Ovary (tissue), 9 donors: ENCODE measurements around the gene CHD9. TPM values are rescaled to one million over a fixed set of nuclear protein-coding genes. Genes with fewer than 3 reads are reported as not detected.

Experiments
- DNase-seq, 5 donors: peaks; one replicate each; pipeline ENCODE4 v3.0.0-alpha.2; 2019 to 2020
- H3K27ac ChIP-seq, 2 donors: fragments of 200-600 bp; one replicate each; pipeline versions ENCODE4 v1.5.1 to v1.8.0; 2019 to 2022
- H3K27me3 ChIP-seq: fragments of 200-600 bp; one replicate; pipeline ENCODE4 v1.8.0; 2022
- H3K36me3 ChIP-seq: fragments of 200-600 bp; sonication (generic); one replicate; pipeline ENCODE4 v1.5.1; 2019
- H3K4me1 ChIP-seq: one replicate; pipeline ENCODE4 v1.8.1; 2013; ENCODE audit warnings: mild to moderate bottlenecking, moderate library complexity; ENCODE audit not compliant: insufficient read depth
- H3K4me3 ChIP-seq: fragments of 200-600 bp; sonication (generic); one replicate; pipeline ENCODE4 v1.5.1; 2017
- H3K9me3 ChIP-seq, 2 donors: fragments of 200-600 bp in 1 of 2; sonication (generic) in 1 of 2; one replicate each; pipeline versions ENCODE4 v1.5.1 to v1.8.1; 2013 to 2019; ENCODE audit warnings: mild to moderate bottlenecking in 1 of 2, moderate library complexity in 1 of 2
- CTCF ChIP-seq, 3 donors: fragments of 450-650 bp in 2 of 3; fragments of 200-600 bp in 1 of 3; IDR thresholded peaks; one replicate each; pipeline versions ENCODE4 v1.5.1 to v1.8.0; 2016 to 2022; ENCODE audit warnings: antibody characterized with exemption in 3 of 3, mild to moderate bottlenecking in 1 of 3
- EP300 ChIP-seq: sonication (generic); formaldehyde crosslinking; IDR thresholded peaks from one replicate; pipeline ENCODE4 v1.6.1; 2017; ENCODE audit warnings: antibody characterized with exemption
- POLR2A ChIP-seq: fragments of 450-650 bp; IDR thresholded peaks from one replicate; pipeline ENCODE4 v1.6.1; 2017; ENCODE audit warnings: antibody characterized with exemption, mild to moderate bottlenecking, moderate library complexity
- WGBS, 3 donors: extraction: QIAGEN DNeasy Blood & Tissue Kit in 1 of 3; methylation state at CpG; one replicate each; pipeline versions ENCODE4 v1.1.5 to v1.1.7; 2013 to 2017; 5-methylcytosine and 5-hydroxymethylcytosine counted together
- intact Hi-C, 4 donors: fragments of 100-400 bp; cut with DNase I; formaldehyde crosslinking; loops; one replicate each; pipeline versions ENCODE4 v1.11.0 to v1.15.1; 2022 to 2023
- polyA plus RNA-seq, 2 donors: library from polyadenylated mRNA; stranded (reverse); fragments of 200-250 nt in 1 of 2; fragments of 350-450 nt in 1 of 2; fragmentation: Illumina TruSeq in 1 of 2; extraction: RNeasy Lipid Tissue Mini Kit (QIAGEN cat#74804) in 1 of 2; gene quantifications; one replicate each; pipeline ENCODE4 v1.2.3, GENCODE V29; 2013 to 2014
- total RNA-seq, 7 donors: library from RNA; depleted of rRNA in 2 of 7; stranded (reverse); fragments of >200 nt in 2 of 7; fragmentation: NEBNext Ultra II Directional in 3 of 7; extraction: Animal tissue kit (Norgen Biotek cat#: 25700) in 3 of 7; gene quantifications; one replicate each; pipeline versions ENCODE4 v1.1.0 to v1.2.4, GENCODE V29; 2016 to 2023
- donor health status: DM: no; HTN: no; CAD: no; lungs with moderate emphysema.
- donor health status: DM: no; HTN: no; CAD: no.
- donor health status: Bipolar disorder and iron deficiency.
- donor health status: DM: yes; HTN: yes; CAD: no.
- donor health status: DM: no; HTN: no; CAD: no.
- donor health status: DM: yes; HTN: yes; CAD: no.

CHD9 gene
- total and polyA plus RNA-seq, 9 donors: 11.8 to 100 (median 84.1) TPM

- H3K36me3 ChIP-seq: no peaks in the 10 kb centered on the region
- H3K4me1 ChIP-seq: peaks cover 14% of the 10 kb centered on the region
- H3K27me3 ChIP-seq: no peaks in the 10 kb centered on the region
- H3K4me3 ChIP-seq: peak overlapping the region; percentile 42
- TF ChIP-seq CTCF (IDR thresholded peaks at IDR 0.05) (no peak), POLR2A (peak; percentile 32), EP300 (no peak)
- intact Hi-C loops: loop anchor here in 1 of 4 donors (5.0 kb wide), 1 partner anchor 34 kb away; no protein-coding TSS in a partner anchor
- DNase-seq: peak; percentile 82 to 89 (median 86)
- 5 to 6% (median 6%) methylated on average over 16 of the region's 16 CpGs for WGBS, 3 donors
- no peaks in the 10 kb centered on the region for H3K9me3 ChIP-seq
- H3K27ac ChIP-seq: peak overlapping the region; percentile 58 to 92
Observed at GRCh38 chr16:53098526-53099317, 43.9 kb downstream of the CHD9 start.

- WGBS, 3 donors: 1% methylated on average over 26 of the region's 26 CpGs
- intact Hi-C loops: loop anchor here in 1 of 4 donors (5.0 kb wide), 1 partner anchor 33 kb away; no protein-coding TSS in a partner anchor
- Histone ChIP-seq H3K9me3 (no peaks in the 10 kb centered on the region), H3K36me3 (no peaks in the 10 kb centered on the region), H3K4me1 (peaks cover 14% of the 10 kb centered on the region), H3K4me3 (peak overlapping the region; percentile 42), H3K27me3 (no peaks in the 10 kb centered on the region), H3K27ac (peak overlapping the region; percentile 58 to 92)
- DNase-seq: peak; percentile 91 to 93 (median 91)
- TF ChIP-seq EP300: peak; percentile 75
- no peak for TF ChIP-seq POLR2A
- TF ChIP-seq CTCF (IDR thresholded peaks at IDR 0.05): no peak
Observed at GRCh38 chr16:53099318-53100130, 44.7 kb downstream of the CHD9 start.

GRCh38 chr16:53100131-53100748, 45.4 kb downstream of the CHD9 start:
- Histone ChIP-seq H3K27ac (peak overlapping the region; percentile 58 to 92), H3K27me3 (no peaks in the 10 kb centered on the region), H3K4me3 (peak overlapping the region; percentile 42), H3K4me1 (peaks cover 14% of the 10 kb centered on the region), H3K9me3 (no peaks in the 10 kb centered on the region), H3K36me3 (no peaks in the 10 kb centered on the region)
- WGBS, 3 donors: 50 to 53% (median 52%) methylated on average over 9 of the region's 9 CpGs
- intact Hi-C loops: no loop called here
- no peak for DNase-seq
- TF ChIP-seq CTCF (IDR thresholded peaks at IDR 0.05): no peak
- no peak for TF ChIP-seq POLR2A
- TF ChIP-seq EP300: no peak

- Histone ChIP-seq H3K27me3 (no peaks in the 10 kb centered on the region), H3K4me1 (peaks cover 14% of the 10 kb centered on the region), H3K9me3 (no peaks in the 10 kb centered on the region), H3K27ac (peak overlapping the region in 1 of 2 donors; percentile 92), H3K36me3 (no peaks in the 10 kb centered on the region), H3K4me3 (no peak overlapping the region)
- TF ChIP-seq EP300: no peak
- no peak for TF ChIP-seq POLR2A
- no peak for TF ChIP-seq CTCF (IDR thresholded peaks at IDR 0.05)
- 78 to 93% (median 87%) methylated on average over 1 of the region's 1 CpG for WGBS, 3 donors
- no peak for DNase-seq
- intact Hi-C loops: no loop called here
Observed at GRCh38 chr16:53100889-53101288, 46.1 kb downstream of the CHD9 start.
